ENCODE measurements around the gene WDR33. TPM values are rescaled to one million over a fixed set of nuclear protein-coding genes. Genes with fewer than 3 reads are reported as not detected.

Gene WDR33
- total RNA-seq, 4 donors from 2014 or later, result 41.3 to 51.6 (median 45.1) TPM

DNA sequence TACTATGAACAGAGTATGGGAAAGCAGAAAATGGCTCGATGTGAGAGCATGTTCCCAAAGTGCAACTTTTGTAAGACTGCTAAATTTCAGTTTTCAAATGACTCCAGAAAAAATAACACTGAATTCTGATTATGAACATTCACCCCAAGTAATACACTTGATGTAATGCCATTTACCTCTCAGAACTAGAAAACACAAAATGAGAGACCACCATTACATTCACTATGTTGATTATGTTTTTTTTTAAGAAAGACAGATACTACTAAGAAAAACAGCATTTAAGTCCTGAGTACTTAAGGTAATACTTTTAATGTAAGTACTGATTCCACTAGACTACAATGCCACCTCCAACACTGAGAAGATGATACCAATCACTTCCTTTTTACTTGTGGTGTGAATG is 71.2 kb downstream of the WDR33 start:
- H3K4me1 ChIP-seq, result no peaks in the 10 kb centered on the region
- no peak for TF ChIP-seq POLR2A (IDR thresholded peaks at IDR 0.05)
- TF ChIP-seq, protein P1, sequence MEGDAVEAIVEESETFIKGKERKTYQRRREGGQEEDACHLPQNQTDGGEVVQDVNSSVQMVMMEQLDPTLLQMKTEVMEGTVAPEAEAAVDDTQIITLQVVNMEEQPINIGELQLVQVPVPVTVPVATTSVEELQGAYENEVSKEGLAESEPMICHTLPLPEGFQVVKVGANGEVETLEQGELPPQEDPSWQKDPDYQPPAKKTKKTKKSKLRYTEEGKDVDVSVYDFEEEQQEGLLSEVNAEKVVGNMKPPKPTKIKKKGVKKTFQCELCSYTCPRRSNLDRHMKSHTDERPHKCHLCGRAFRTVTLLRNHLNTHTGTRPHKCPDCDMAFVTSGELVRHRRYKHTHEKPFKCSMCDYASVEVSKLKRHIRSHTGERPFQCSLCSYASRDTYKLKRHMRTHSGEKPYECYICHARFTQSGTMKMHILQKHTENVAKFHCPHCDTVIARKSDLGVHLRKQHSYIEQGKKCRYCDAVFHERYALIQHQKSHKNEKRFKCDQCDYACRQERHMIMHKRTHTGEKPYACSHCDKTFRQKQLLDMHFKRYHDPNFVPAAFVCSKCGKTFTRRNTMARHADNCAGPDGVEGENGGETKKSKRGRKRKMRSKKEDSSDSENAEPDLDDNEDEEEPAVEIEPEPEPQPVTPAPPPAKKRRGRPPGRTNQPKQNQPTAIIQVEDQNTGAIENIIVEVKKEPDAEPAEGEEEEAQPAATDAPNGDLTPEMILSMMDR (IDR thresholded peaks at IDR 0.05), result no peak
- no peaks in the 10 kb centered on the region for H3K9me3 ChIP-seq
- no peak overlapping the region for H3K27ac ChIP-seq
- peaks cover 0 to 6% (median 0%) of the 10 kb centered on the region in 3 donors for H3K36me3 ChIP-seq
- H3K4me3 ChIP-seq, result no peak overlapping the region
- no peaks in the 10 kb centered on the region for H3K27me3 ChIP-seq
- no peak for DNase-seq

DNA sequence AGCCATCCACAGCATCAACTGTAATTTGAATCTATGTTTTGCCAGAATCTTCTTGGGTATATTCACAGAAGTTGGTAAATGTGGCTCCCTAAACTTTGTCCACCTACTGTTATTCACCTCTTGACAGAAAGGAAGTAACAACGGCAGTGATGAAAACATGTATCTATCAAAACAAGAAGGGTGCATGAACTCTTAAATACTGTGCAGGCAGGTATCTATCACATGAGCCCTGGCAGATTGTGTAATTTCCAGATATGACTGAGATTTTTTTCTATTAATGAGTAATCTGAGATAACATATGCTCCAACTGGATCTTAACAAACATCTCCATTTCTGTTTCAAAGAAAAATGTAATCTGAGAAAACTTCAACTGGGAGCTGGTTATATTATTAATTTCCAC is 73.1 kb downstream of the WDR33 start:
- TF ChIP-seq POLR2A (IDR thresholded peaks at IDR 0.05), result no peak
- TF ChIP-seq, protein P1 (IDR thresholded peaks at IDR 0.05), result no peak
- Histone ChIP-seq H3K27ac (no peak overlapping the region), H3K9me3 (no peaks in the 10 kb centered on the region), H3K4me3 (no peak overlapping the region), H3K4me1 (no peaks in the 10 kb centered on the region), H3K27me3 (no peaks in the 10 kb centered on the region), H3K36me3 (no peaks in the 10 kb centered on the region)
- no peak for DNase-seq

DNA sequence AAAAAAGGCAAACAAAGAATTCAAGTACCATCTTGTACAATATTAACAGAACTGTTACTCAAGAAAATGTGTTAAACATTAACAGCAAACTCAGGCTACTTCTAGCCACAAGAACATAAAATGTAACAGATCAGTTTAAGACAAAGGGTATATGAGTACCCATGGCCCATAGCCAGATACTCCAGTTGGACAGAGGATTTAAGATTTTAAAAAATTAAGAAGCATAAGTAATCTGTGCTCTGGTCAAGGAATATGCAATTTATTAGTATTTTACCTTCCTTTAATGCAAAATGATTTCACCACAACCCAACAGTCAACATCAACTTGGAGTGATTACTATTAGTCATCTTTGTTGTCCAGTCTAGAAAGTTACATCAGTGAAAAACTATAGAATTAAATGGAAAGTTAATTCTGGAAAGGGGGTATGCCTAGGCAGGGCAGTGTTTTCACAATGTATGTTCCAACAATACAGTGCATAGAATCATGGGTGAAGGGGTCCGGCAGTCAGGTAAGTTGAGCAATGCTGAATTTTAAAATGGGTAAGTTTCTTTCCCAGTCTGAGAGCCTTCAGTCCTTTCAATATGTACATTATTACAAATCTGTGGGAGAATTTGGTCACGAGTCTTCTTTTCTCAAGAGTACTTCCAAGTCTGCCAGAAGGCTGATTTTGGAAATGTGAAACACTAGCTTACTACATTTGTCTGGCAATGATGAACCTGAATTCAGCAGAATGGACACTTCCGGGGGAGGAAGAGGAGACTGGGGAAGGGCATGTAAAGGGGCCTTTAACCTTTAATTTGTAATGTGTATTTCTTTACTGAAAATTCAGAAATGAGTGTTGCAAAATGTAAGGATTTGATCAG is 75.2 kb downstream of the WDR33 start:
- Histone ChIP-seq H3K27ac (no peak overlapping the region), H3K36me3 (no peaks in the 10 kb centered on the region), H3K4me3 (no peak overlapping the region), H3K27me3 (no peaks in the 10 kb centered on the region), H3K9me3 (no peaks in the 10 kb centered on the region), H3K4me1 (no peaks in the 10 kb centered on the region)
- TF ChIP-seq, protein P1 (IDR thresholded peaks at IDR 0.05), result no peak
- TF ChIP-seq POLR2A (IDR thresholded peaks at IDR 0.05), result no peak
- DNase-seq, result no peak

DNA sequence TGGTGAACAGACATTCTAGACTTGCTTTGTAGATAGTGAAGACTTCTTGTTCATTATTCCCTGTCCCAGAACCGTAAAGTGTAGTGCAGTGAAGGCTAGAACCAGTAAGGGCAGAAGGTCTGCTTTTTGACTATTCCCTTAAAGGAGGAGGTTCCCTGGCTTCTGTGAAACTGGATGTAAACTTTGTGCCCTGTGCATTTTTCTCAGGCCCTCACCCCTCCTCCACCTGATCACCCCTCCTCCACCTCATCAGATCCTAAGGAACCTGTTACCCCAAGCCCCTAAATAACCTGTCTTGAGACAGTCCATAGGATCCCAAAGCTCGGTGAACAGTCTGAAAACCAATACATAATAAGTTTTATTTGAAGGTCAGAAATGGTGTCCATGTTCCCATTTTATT is 75.9 kb downstream of the WDR33 start:
- DNase-seq, result no peak
- Histone ChIP-seq H3K4me3 (no peak overlapping the region), H3K9me3 (no peaks in the 10 kb centered on the region), H3K36me3 (no peaks in the 10 kb centered on the region), H3K27ac (no peak overlapping the region), H3K27me3 (no peaks in the 10 kb centered on the region), H3K4me1 (no peaks in the 10 kb centered on the region)
- TF ChIP-seq, protein P1 (IDR thresholded peaks at IDR 0.05), result no peak
- no peak for TF ChIP-seq POLR2A (IDR thresholded peaks at IDR 0.05)

DNA sequence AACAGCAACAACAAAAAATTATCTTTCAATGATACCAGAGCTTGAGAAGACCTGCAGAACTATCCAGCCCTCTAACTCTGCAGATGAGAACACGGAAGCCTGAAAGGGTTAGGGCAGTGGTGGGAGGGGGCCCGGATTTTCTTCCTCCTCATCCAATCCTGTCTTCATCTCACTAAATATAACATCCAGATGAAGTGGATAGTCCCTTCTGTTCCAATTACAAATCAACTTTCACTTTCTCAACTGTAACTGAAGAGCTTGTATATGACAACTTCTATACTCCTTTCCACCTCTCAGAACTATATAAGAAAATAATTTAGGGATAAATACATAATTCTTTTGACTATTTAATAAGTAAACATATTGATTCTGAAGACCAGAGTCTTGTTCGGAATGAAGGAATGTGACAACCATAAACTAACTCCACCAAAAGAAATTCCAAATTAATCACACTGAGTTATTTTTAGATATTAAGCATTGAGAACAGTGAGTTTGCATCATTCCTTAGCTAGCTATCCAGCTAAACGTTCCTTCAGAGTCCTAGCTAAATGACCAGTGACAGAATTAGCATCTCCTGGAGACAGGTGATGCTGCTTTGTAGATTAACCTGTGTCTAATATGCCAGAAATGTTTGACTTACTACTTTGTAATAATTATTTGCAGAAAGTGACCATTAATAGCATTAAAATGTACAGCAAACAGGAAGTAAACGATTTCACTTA is 77.0 kb downstream of the WDR33 start:
- H3K9me3 ChIP-seq, result no peaks in the 10 kb centered on the region
- TF ChIP-seq POLR2A (IDR thresholded peaks at IDR 0.05), result no peak
- TF ChIP-seq, protein P1 (IDR thresholded peaks at IDR 0.05), result no peak
- peak overlapping the region in 1 of 4 donors; percentile 3 for H3K4me3 ChIP-seq
- H3K36me3 ChIP-seq, result no peaks in the 10 kb centered on the region
- no peaks in the 10 kb centered on the region for H3K4me1 ChIP-seq
- H3K27me3 ChIP-seq, result no peaks in the 10 kb centered on the region
- H3K27ac ChIP-seq, result peak overlapping the region in 1 of 4 donors; percentile 32
- DNase-seq, result no peak
